SJSA1 (cell line): ENCODE data around the gene WBP2. TPM values are rescaled to one million over a fixed set of nuclear protein-coding genes. Genes with fewer than 3 reads are reported as not detected.

ENCODE experiments used
- DNase-seq, 2 experiments: peaks; one replicate each; pipeline ENCODE4 v3.0.0-alpha.2; 2015 to 2020; ENCODE audit warnings: low spot score in 2 of 2, low read depth in 1 of 2
- H3K27ac ChIP-seq: fragments of 250-450 bp; sonication (Bioruptor Pico); 2 replicates; pipeline ENCODE4 v1.5.1; 2020; ENCODE audit warnings: mild to moderate bottlenecking, moderate library complexity
- H3K27me3 ChIP-seq: fragments of 250-450 bp; sonication (Bioruptor Pico); replicated peaks from 2 replicates; pipeline ENCODE4 v1.5.1; 2020; ENCODE audit warnings: mild to moderate bottlenecking, moderate library complexity
- H3K36me3 ChIP-seq: fragments of 250-450 bp; sonication (Bioruptor Pico); 2 replicates; pipeline ENCODE4 v1.5.1; 2020; ENCODE audit warnings: mild to moderate bottlenecking
- H3K4me1 ChIP-seq: fragments of 250-450 bp; sonication (Bioruptor Pico); replicated peaks from 2 replicates; pipeline ENCODE4 v1.6.1; 2021; ENCODE audit warnings: mild to moderate bottlenecking
- H3K4me3 ChIP-seq: fragments of 250-450 bp; sonication (Bioruptor Pico); 2 replicates; pipeline ENCODE4 v1.5.1; 2020; ENCODE audit warnings: mild to moderate bottlenecking
- H3K9me3 ChIP-seq: fragments of 250-450 bp; sonication (Bioruptor Pico); replicated peaks from 2 replicates; pipeline ENCODE4 v1.5.1; 2020; ENCODE audit warnings: mild to moderate bottlenecking
- total RNA-seq: library from RNA; depleted of rRNA; stranded (reverse); fragments of >200 nt; shearing (Covaris generic); gene quantifications from 2 replicates; pipeline ENCODE4 v1.2.3, GENCODE V29; 2014; rRNA removed

WBP2 gene
- total RNA-seq = 22.6 and 28.8 TPM in 2 replicates

GRCh38 chr17:75855310-75856061 lies at the start of gene WBP2:
Gene WBP2, minus strand, starts transcription at chr17:75855335. Its CDS starts 38 bp downstream, at chr17:75855297.
- H3K4me1 ChIP-seq = peaks cover 30% of the 10 kb centered on the region
- DNase-seq = peak; percentile 100
- no peaks in the 10 kb centered on the region for H3K27me3 ChIP-seq
- H3K9me3 ChIP-seq = no peaks in the 10 kb centered on the region
- peak within 1 kb of the TSS; percentile 60 for H3K27ac ChIP-seq
- H3K36me3 ChIP-seq = peaks cover 17% of the 10 kb centered on the region
- peak within 1 kb of the TSS; percentile 70 for H3K4me3 ChIP-seq

GRCh38 chr17:75902406-75902805 lies 47.3 kb upstream of the WBP2 start:
- H3K27me3 ChIP-seq = no peaks in the 10 kb centered on the region
- peaks cover 6% of the 10 kb centered on the region for H3K4me1 ChIP-seq
- H3K27ac ChIP-seq = no peak overlapping the region
- no peak for DNase-seq
- H3K9me3 ChIP-seq = no peaks in the 10 kb centered on the region
- H3K4me3 ChIP-seq = no peak overlapping the region
- H3K36me3 ChIP-seq = peaks cover 63% of the 10 kb centered on the region

- no peaks in the 10 kb centered on the region for H3K9me3 ChIP-seq
- H3K27me3 ChIP-seq = no peaks in the 10 kb centered on the region
- peaks cover 69% of the 10 kb centered on the region for H3K36me3 ChIP-seq
- H3K27ac ChIP-seq = no peak overlapping the region
- H3K4me1 ChIP-seq = peaks cover 12% of the 10 kb centered on the region
- no peak for DNase-seq
- H3K4me3 ChIP-seq = no peak overlapping the region
Observed at GRCh38 chr17:75901727-75902126, 46.6 kb upstream of the WBP2 start.

GRCh38 chr17:75900691-75901533 lies 45.8 kb upstream of the WBP2 start:
- Histone ChIP-seq H3K27ac (no peak overlapping the region), H3K36me3 (peaks cover 76% of the 10 kb centered on the region), H3K9me3 (0 out of 2 replicates have a peak, but pooled peaks cover 3% of the 10 kb centered on the region), H3K4me1 (peaks cover 20% of the 10 kb centered on the region), H3K27me3 (no peaks in the 10 kb centered on the region), H3K4me3 (no peak overlapping the region)
- DNase-seq = no peak

GRCh38 chr17:75899767-75900468 lies 44.8 kb upstream of the WBP2 start:
- peaks cover 29% of the 10 kb centered on the region for H3K4me1 ChIP-seq
- peaks cover 76% of the 10 kb centered on the region for H3K36me3 ChIP-seq
- 0 out of 2 replicates have a peak, but pooled peaks cover 3% of the 10 kb centered on the region for H3K9me3 ChIP-seq
- no peak overlapping the region for H3K4me3 ChIP-seq
- DNase-seq = no peak
- H3K27me3 ChIP-seq = no peaks in the 10 kb centered on the region
- H3K27ac ChIP-seq = no peak overlapping the region

GRCh38 chr17:75899353-75899752 lies 44.2 kb upstream of the WBP2 start:
- H3K9me3 ChIP-seq = 0 out of 2 replicates have a peak, but pooled peaks cover 3% of the 10 kb centered on the region
- no peaks in the 10 kb centered on the region for H3K27me3 ChIP-seq
- peaks cover 75% of the 10 kb centered on the region for H3K36me3 ChIP-seq
- DNase-seq = no peak
- H3K4me3 ChIP-seq = no peak overlapping the region
- H3K27ac ChIP-seq = no peak overlapping the region
- peaks cover 29% of the 10 kb centered on the region for H3K4me1 ChIP-seq

- H3K4me1 ChIP-seq = peaks cover 25% of the 10 kb centered on the region
- 0 out of 2 replicates have a peak, but pooled peaks cover 3% of the 10 kb centered on the region for H3K9me3 ChIP-seq
- peaks cover 72% of the 10 kb centered on the region for H3K36me3 ChIP-seq
- no peak overlapping the region for H3K4me3 ChIP-seq
- no peaks in the 10 kb centered on the region for H3K27me3 ChIP-seq
- no peak overlapping the region for H3K27ac ChIP-seq
- no peak for DNase-seq
Observed at GRCh38 chr17:75898791-75899190, 43.7 kb upstream of the WBP2 start.

GRCh38 chr17:75898065-75898464 lies 42.9 kb upstream of the WBP2 start:
- no peak overlapping the region for H3K27ac ChIP-seq
- peaks cover 68% of the 10 kb centered on the region for H3K36me3 ChIP-seq
- no peak for DNase-seq
- H3K4me3 ChIP-seq = no peak overlapping the region
- H3K4me1 ChIP-seq = peaks cover 23% of the 10 kb centered on the region
- H3K9me3 ChIP-seq = 0 out of 2 replicates have a peak, but pooled peaks cover 3% of the 10 kb centered on the region
- no peaks in the 10 kb centered on the region for H3K27me3 ChIP-seq

GRCh38 chr17:75897160-75898019 lies 42.3 kb upstream of the WBP2 start:
- H3K4me1 ChIP-seq = peaks cover 23% of the 10 kb centered on the region
- H3K9me3 ChIP-seq = 0 out of 2 replicates have a peak, but pooled peaks cover 3% of the 10 kb centered on the region
- peak in 1 of 2 experiments; percentile 56 for DNase-seq
- H3K27ac ChIP-seq = no peak overlapping the region
- H3K4me3 ChIP-seq = peak overlapping the region; percentile 90
- H3K27me3 ChIP-seq = no peaks in the 10 kb centered on the region
- H3K36me3 ChIP-seq = peaks cover 63% of the 10 kb centered on the region

GRCh38 chr17:75896415-75897159 lies 41.5 kb upstream of the WBP2 start, which contains the start of gene TRIM65:
Gene TRIM65, minus strand, starts transcription at chr17:75896951. Its CDS starts 14 bp downstream, at chr17:75896937.
- H3K36me3 ChIP-seq = peaks cover 63% of the 10 kb centered on the region
- peak; percentile 87 to 92 for DNase-seq
- peak within 1 kb of the TSS; percentile 90 for H3K4me3 ChIP-seq
- H3K27ac ChIP-seq = peak within 1 kb of the TSS; percentile 67
- 0 out of 2 replicates have a peak, but pooled peaks cover 3% of the 10 kb centered on the region for H3K9me3 ChIP-seq
- H3K27me3 ChIP-seq = no peaks in the 10 kb centered on the region
- H3K4me1 ChIP-seq = peaks cover 23% of the 10 kb centered on the region

GRCh38 chr17:75895370-75896155 lies 40.4 kb upstream of the WBP2 start:
- Histone ChIP-seq H3K9me3 (0 out of 2 replicates have a peak, but pooled peaks cover 3% of the 10 kb centered on the region), H3K36me3 (peaks cover 63% of the 10 kb centered on the region), H3K4me1 (peaks cover 23% of the 10 kb centered on the region), H3K4me3 (peak overlapping the region; percentile 90), H3K27me3 (no peaks in the 10 kb centered on the region), H3K27ac (peak overlapping the region; percentile 67; the same call in 1 of the 2 replicates)
- peak in 1 of 2 experiments; percentile 62 for DNase-seq
